Astrocyte (in vitro differentiated cells and primary cell): ENCODE measurements around the gene DNAAF3. TPM values are rescaled to one million over a fixed set of nuclear protein-coding genes. Genes with fewer than 3 reads are reported as not detected.

Experiments
- DNase-seq: peaks from one replicate; pipeline ENCODE4 v3.0.0-alpha.2; 2010; ENCODE audit warnings: low read depth
- FAIRE-seq: peaks from 2 replicates; lab custom pipeline; 2011; peaks lifted over from hg19 to GRCh38; lab: Jason Lieb, UNC
- H2AFZ ChIP-seq: 2 replicates; pipeline ENCODE4 v1.6.0; 2012; ENCODE audit warnings: low read depth, low read length, inconsistent platforms
- H3K27ac ChIP-seq: 2 replicates; pipeline ENCODE4 v1.5.1; 2011; ENCODE audit warnings: low read depth, low read length, inconsistent platforms
- H3K27me3 ChIP-seq: 2 replicates; pipeline ENCODE4 v1.6.0; 2011; ENCODE audit warnings: low read length, inconsistent platforms; ENCODE audit not compliant: insufficient read depth
- H3K36me3 ChIP-seq: 2 replicates; pipeline ENCODE4 v1.5.1; 2011; ENCODE audit warnings: low read length, inconsistent platforms; ENCODE audit not compliant: insufficient read depth
- H3K4me1 ChIP-seq: 2 replicates; pipeline ENCODE4 v1.5.1; 2011; ENCODE audit warnings: low read length, inconsistent platforms; ENCODE audit not compliant: insufficient read depth
- H3K4me2 ChIP-seq: 2 replicates; pipeline ENCODE4 v1.6.0; 2012; ENCODE audit warnings: low read length, inconsistent platforms
- H3K4me3 ChIP-seq: 2 replicates; pipeline ENCODE4 v1.5.1; 2011; ENCODE audit warnings: low read depth, mild to moderate bottlenecking, low read length, inconsistent platforms; ENCODE audit not compliant: insufficient read depth
- H3K79me2 ChIP-seq: 2 replicates; pipeline ENCODE4 v1.6.0; 2012; ENCODE audit warnings: mild to moderate bottlenecking, low read length, inconsistent platforms; ENCODE audit not compliant: insufficient read depth
- H3K9ac ChIP-seq: 2 replicates; pipeline ENCODE4 v1.6.0; 2012; ENCODE audit warnings: mild to moderate bottlenecking, low read length, inconsistent platforms
- H3K9me3 ChIP-seq: 2 replicates; pipeline ENCODE4 v1.5.1; 2012; ENCODE audit warnings: low read depth, mild to moderate bottlenecking, low read length, inconsistent platforms; ENCODE audit not compliant: insufficient read depth
- H4K20me1 ChIP-seq: 2 replicates; pipeline ENCODE4 v1.6.0; 2012; ENCODE audit warnings: low read length, inconsistent platforms; ENCODE audit not compliant: insufficient read depth
- H3K27ac Mint-ChIP-seq: one replicate; pipeline ENCODE4 v1.8.0; 2021; ENCODE audit warnings: mild to moderate bottlenecking, mixed read lengths; ENCODE audit not compliant: unreplicated experiment
- H3K27me3 Mint-ChIP-seq: one replicate; pipeline ENCODE4 v1.8.0; 2021; ENCODE audit warnings: low read depth, mixed read lengths; ENCODE audit not compliant: unreplicated experiment
- H3K36me3 Mint-ChIP-seq: one replicate; pipeline ENCODE4 v1.8.0; 2021; ENCODE audit warnings: low read depth, mixed read lengths; ENCODE audit not compliant: unreplicated experiment
- H3K4me1 Mint-ChIP-seq: one replicate; pipeline ENCODE4 v1.8.0; 2021; ENCODE audit warnings: low read depth, mixed read lengths; ENCODE audit not compliant: unreplicated experiment
- H3K4me3 Mint-ChIP-seq: one replicate; pipeline ENCODE4 v1.8.0; 2021; ENCODE audit warnings: mild to moderate bottlenecking, moderate library complexity, mixed read lengths; ENCODE audit not compliant: unreplicated experiment
- H3K9me3 Mint-ChIP-seq: one replicate; pipeline ENCODE4 v1.8.0; 2021; ENCODE audit warnings: mild to moderate bottlenecking, mixed read lengths; ENCODE audit not compliant: unreplicated experiment
- EZH2 ChIP-seq: IDR thresholded peaks from 2 replicates; pipeline ENCODE4 v1.6.1; 2012; ENCODE audit warnings: mild to moderate bottlenecking, low read length, inconsistent platforms; ENCODE audit not compliant: insufficient read depth
- total RNA-seq: library from RNA; stranded (reverse); gene quantifications from 2 replicates; pipeline ENCODE4 v1.2.1, GENCODE V29; 2021
- TF ChIP-seq, protein P1 (sequence below): IDR thresholded peaks from 2 replicates; pipeline ENCODE4 v1.5.1; 2011; ENCODE audit warnings: low read depth, mild to moderate bottlenecking, inconsistent platforms, low read length, moderate library complexity; ENCODE audit not compliant: insufficient read depth

Gene DNAAF3
- total RNA-seq, 1 donor from 2014 or later: 1.3 TPM

DNA sequence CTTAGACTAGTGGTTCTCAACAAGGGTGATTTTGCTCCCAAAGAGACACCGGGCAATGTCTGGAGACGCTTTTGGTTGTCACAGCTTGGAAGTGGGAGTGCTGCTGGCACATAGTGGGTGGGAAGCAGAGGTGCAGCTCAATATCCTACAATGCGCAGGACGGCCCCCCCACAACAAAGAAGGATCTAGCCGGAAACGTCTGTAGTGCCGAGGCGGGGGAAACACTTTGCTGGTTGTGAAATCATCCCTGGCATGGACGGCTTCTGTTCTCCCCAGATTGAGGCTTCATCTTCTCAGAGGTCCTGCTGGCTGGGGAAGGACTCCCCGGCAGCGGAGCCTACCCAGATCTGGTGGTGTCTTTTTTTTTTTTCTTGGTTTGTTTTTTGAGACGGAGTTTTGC lies 27.1 kb upstream of the DNAAF3 start:
- Histone ChIP-seq H3K27ac (no peak overlapping the region), H3K79me2 (no peaks in the 10 kb centered on the region), H3K36me3 (no peaks in the 10 kb centered on the region), H2AFZ (no peak overlapping the region), H3K27me3 (no peaks in the 10 kb centered on the region), H3K4me1 (peaks cover 3% of the 10 kb centered on the region), H3K4me3 (no peak overlapping the region), H3K4me2 (no peak overlapping the region), H3K9me3 (no peaks in the 10 kb centered on the region), H3K9ac (no peak overlapping the region), H4K20me1 (no peaks in the 10 kb centered on the region)
- peaks cover 3% of the 10 kb centered on the region for H3K36me3 Mint-ChIP-seq
- H3K9me3 Mint-ChIP-seq: peaks cover 2% of the 10 kb centered on the region
- DNase-seq (no peak), FAIRE-seq (no peak)
- no peak overlapping the region for H3K4me3 Mint-ChIP-seq
- peaks cover 26% of the 10 kb centered on the region for H3K27me3 Mint-ChIP-seq
- no peaks in the 10 kb centered on the region for H3K4me1 Mint-ChIP-seq
- no peak for TF ChIP-seq EZH2
- TF ChIP-seq, protein P1, sequence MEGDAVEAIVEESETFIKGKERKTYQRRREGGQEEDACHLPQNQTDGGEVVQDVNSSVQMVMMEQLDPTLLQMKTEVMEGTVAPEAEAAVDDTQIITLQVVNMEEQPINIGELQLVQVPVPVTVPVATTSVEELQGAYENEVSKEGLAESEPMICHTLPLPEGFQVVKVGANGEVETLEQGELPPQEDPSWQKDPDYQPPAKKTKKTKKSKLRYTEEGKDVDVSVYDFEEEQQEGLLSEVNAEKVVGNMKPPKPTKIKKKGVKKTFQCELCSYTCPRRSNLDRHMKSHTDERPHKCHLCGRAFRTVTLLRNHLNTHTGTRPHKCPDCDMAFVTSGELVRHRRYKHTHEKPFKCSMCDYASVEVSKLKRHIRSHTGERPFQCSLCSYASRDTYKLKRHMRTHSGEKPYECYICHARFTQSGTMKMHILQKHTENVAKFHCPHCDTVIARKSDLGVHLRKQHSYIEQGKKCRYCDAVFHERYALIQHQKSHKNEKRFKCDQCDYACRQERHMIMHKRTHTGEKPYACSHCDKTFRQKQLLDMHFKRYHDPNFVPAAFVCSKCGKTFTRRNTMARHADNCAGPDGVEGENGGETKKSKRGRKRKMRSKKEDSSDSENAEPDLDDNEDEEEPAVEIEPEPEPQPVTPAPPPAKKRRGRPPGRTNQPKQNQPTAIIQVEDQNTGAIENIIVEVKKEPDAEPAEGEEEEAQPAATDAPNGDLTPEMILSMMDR: no peak
- H3K27ac Mint-ChIP-seq: no peak overlapping the region

DNA sequence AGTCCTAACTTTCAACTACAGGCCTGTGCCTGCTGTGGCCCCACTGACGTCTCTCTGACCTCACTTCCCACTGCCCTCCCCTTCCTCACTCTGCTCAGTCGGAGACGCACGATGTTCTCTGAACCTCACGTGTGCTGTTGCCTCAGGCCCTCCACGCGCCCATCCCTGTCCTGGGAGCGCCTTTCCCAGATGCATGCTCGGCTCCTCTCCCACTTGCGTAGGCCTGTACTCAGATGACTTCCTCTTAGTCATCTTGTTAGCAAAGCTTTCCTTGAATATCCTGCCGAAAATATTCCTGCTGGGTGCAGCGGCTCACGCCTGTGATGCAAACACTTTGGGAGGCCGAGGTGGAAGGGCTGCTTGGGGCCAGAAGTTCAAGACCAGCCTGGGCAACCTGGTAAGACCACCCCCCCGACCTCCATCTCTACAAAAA lies 23.0 kb upstream of the DNAAF3 start:
- Histone ChIP-seq H3K9me3 (no peaks in the 10 kb centered on the region), H2AFZ (peak overlapping the region; percentile 49), H4K20me1 (no peaks in the 10 kb centered on the region), H3K4me2 (peak overlapping the region; percentile 21), H3K27me3 (no peaks in the 10 kb centered on the region), H3K36me3 (no peaks in the 10 kb centered on the region), H3K79me2 (no peaks in the 10 kb centered on the region), H3K4me3 (no peak overlapping the region), H3K4me1 (peaks cover 3% of the 10 kb centered on the region), H3K9ac (peak overlapping the region; percentile 48), H3K27ac (peak overlapping the region; percentile 54)
- FAIRE-seq: no peak
- Mint-ChIP-seq H3K9me3 (no peaks in the 10 kb centered on the region), H3K27me3 (peaks cover 40% of the 10 kb centered on the region), H3K36me3 (no peaks in the 10 kb centered on the region), H3K4me1 (no peaks in the 10 kb centered on the region), H3K4me3 (no peak overlapping the region), H3K27ac (no peak overlapping the region)
- TF ChIP-seq EZH2: no peak
- TF ChIP-seq, protein P1: no peak
- peak; percentile 96 for DNase-seq

DNA sequence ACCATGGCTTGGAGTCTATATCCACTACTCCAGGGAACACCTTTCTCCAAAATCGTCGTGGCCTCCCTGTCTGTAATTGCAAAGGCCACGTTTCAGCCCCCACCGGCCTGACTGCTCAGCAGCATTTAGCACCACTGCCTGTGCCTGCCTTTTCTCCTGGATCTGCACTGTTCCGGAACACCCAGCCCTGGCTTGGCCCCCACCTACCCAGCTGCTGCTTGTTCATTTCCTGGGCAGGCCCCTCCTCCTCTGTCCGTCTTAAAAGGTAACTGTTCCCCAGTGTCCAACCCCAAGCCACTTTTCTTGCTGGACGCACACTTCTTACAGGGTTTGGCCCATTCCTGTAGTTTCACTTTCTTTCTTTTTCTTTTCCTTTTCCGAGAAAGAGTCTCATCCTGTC lies 22.2 kb upstream of the DNAAF3 start:
- TF ChIP-seq, protein P1: no peak
- no peak for TF ChIP-seq EZH2
- H3K9ac ChIP-seq: peak overlapping the region; percentile 48

More for the DNA sequence above, 22.2 kb upstream of the DNAAF3 start:
- Histone ChIP-seq H3K4me3 (no peak overlapping the region), H4K20me1 (no peaks in the 10 kb centered on the region), H3K27me3 (no peaks in the 10 kb centered on the region), H3K4me1 (peaks cover 3% of the 10 kb centered on the region), H3K27ac (peak overlapping the region; percentile 54), H2AFZ (no peak overlapping the region), H3K4me2 (peak overlapping the region; percentile 21), H3K79me2 (no peaks in the 10 kb centered on the region), H3K9me3 (no peaks in the 10 kb centered on the region), H3K36me3 (no peaks in the 10 kb centered on the region)
- no peak for DNase-seq
- no peak overlapping the region for H3K4me3 Mint-ChIP-seq
- peaks cover 40% of the 10 kb centered on the region for H3K27me3 Mint-ChIP-seq
- no peaks in the 10 kb centered on the region for H3K36me3 Mint-ChIP-seq
- H3K27ac Mint-ChIP-seq: no peak overlapping the region
- no peaks in the 10 kb centered on the region for H3K9me3 Mint-ChIP-seq
- no peak for FAIRE-seq
- H3K4me1 Mint-ChIP-seq: no peaks in the 10 kb centered on the region
